ENCODE data around the gene IFNGR1. TPM values are rescaled to one million over a fixed set of nuclear protein-coding genes. Genes with fewer than 3 reads are reported as not detected.

IFNGR1 gene
- total RNA-seq, 2 donors from 2014 or later, result 23.7 to 30.2 TPM

GRCh38 chr6:137265561-137266308 is 46.5 kb upstream of the IFNGR1 start:
- H3K9me3 Mint-ChIP-seq, result no peaks in the 10 kb centered on the region
- Histone ChIP-seq H3K4me1 (ENCODE audit: control insufficient read depth, insufficient read depth, low read length) (no peaks in the 10 kb centered on the region), H3K27ac (ENCODE audit: low read depth, low read length) (no peak overlapping the region), H3K9ac (ENCODE audit: extremely low read depth, low read length, poor library complexity, severe bottlenecking) (no peak overlapping the region), H3K36me3 (ENCODE audit: control insufficient read depth, insufficient read depth, low read length) (no peaks in the 10 kb centered on the region), H3K9me3 (ENCODE audit: control insufficient read depth, low read length) (no peaks in the 10 kb centered on the region), H3K27me3 (ENCODE audit: control insufficient read depth, insufficient read depth, low read length, poor library complexity, severe bottlenecking) (no peaks in the 10 kb centered on the region), H3K4me3 (ENCODE audit: low read length) (no peak overlapping the region)
- WGBS, 2 experiments (ENCODE audit: insufficient coverage in 1 of 2, insufficient read length in 1 of 2), result 90 to 94% methylated on average over 2 to 7 of the region's 7 CpGs
- no peaks in the 10 kb centered on the region for H3K36me3 Mint-ChIP-seq (ENCODE audit: low read depth)
- H3K4me3 Mint-ChIP-seq, result no peak overlapping the region
- peaks cover 2% of the 10 kb centered on the region for H3K27me3 Mint-ChIP-seq (ENCODE audit: insufficient read depth)
- H3K27ac Mint-ChIP-seq, result no peak overlapping the region
- no peak for DNase-seq
- no peaks in the 10 kb centered on the region for H3K4me1 Mint-ChIP-seq
- TF ChIP-seq CTCF (conservative IDR thresholded peaks at IDR 0.05), result no peak

DNA sequence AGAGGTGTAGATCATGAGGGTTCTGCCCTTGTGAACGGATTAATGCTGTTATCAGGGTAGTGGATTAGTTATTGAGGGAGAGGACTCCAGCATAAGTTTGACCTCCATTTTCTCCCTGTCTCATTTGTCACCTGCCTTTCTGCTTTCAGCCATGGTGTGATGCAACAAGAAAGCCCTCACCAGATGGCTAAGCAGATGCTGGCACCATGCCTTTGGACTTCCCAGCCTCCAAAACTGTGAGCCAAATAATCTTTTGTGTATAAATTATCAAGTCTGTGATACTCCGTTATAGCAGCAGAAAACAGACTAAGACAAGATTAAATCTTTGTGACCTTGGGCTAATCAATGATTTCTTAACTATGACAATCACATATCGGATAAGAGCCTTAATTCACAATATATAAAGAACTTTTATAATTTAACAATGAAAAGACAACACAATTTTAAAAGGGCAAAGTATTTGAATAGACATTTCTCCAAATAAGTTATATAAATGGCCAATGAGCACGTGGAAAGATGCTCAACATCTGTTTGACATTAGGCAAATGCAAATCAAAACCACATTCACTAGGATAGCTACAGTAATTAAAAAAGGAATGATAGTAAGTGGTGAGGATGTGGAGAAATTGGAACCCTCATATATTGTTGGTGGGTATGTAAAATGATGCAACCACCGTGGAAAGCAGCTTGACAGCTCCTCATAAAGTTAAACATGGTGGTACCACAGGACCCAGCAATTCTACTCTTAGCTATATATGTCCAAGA is 45.3 kb upstream of the IFNGR1 start:
- H3K9me3 Mint-ChIP-seq, result no peaks in the 10 kb centered on the region
- TF ChIP-seq CTCF (conservative IDR thresholded peaks at IDR 0.05), result no peak
- H3K27me3 Mint-ChIP-seq (ENCODE audit: insufficient read depth), result peaks cover 2% of the 10 kb centered on the region

GRCh38 chr6:137261761-137262160 is 42.6 kb upstream of the IFNGR1 start:
- no peak overlapping the region for H3K27ac Mint-ChIP-seq
- Histone ChIP-seq H3K27ac (ENCODE audit: low read depth, low read length) (no peak overlapping the region), H3K36me3 (ENCODE audit: control insufficient read depth, insufficient read depth, low read length) (no peaks in the 10 kb centered on the region), H3K27me3 (ENCODE audit: control insufficient read depth, insufficient read depth, low read length, poor library complexity, severe bottlenecking) (no peaks in the 10 kb centered on the region), H3K9me3 (ENCODE audit: control insufficient read depth, low read length) (no peaks in the 10 kb centered on the region), H3K4me3 (ENCODE audit: low read length) (no peak overlapping the region), H3K4me1 (ENCODE audit: control insufficient read depth, insufficient read depth, low read length) (no peaks in the 10 kb centered on the region), H3K9ac (ENCODE audit: extremely low read depth, low read length, poor library complexity, severe bottlenecking) (no peak overlapping the region)
- DNase-seq, result no peak
- H3K4me3 Mint-ChIP-seq, result no peak overlapping the region
- H3K4me1 Mint-ChIP-seq, result no peaks in the 10 kb centered on the region
- TF ChIP-seq CTCF (conservative IDR thresholded peaks at IDR 0.05), result no peak
- H3K9me3 Mint-ChIP-seq, result peaks cover 2% of the 10 kb centered on the region
- no peaks in the 10 kb centered on the region for H3K36me3 Mint-ChIP-seq (ENCODE audit: low read depth)
- H3K27me3 Mint-ChIP-seq (ENCODE audit: insufficient read depth), result peaks cover 2% of the 10 kb centered on the region

More for the DNA sequence above, 45.3 kb upstream of the IFNGR1 start:
- H3K4me3 ChIP-seq (ENCODE audit: low read length), result no peak overlapping the region
- no peaks in the 10 kb centered on the region for H3K9me3 ChIP-seq (ENCODE audit: control insufficient read depth, low read length)
- Mint-ChIP-seq H3K27ac (no peak overlapping the region), H3K4me3 (no peak overlapping the region), H3K4me1 (no peaks in the 10 kb centered on the region), H3K36me3 (ENCODE audit: low read depth) (no peaks in the 10 kb centered on the region)
- no peaks in the 10 kb centered on the region for H3K27me3 ChIP-seq (ENCODE audit: control insufficient read depth, insufficient read depth, low read length, poor library complexity, severe bottlenecking)
- H3K4me1 ChIP-seq (ENCODE audit: control insufficient read depth, insufficient read depth, low read length), result no peaks in the 10 kb centered on the region
- DNase-seq, result no peak
- H3K27ac ChIP-seq (ENCODE audit: low read depth, low read length), result no peak overlapping the region
- no peak overlapping the region for H3K9ac ChIP-seq (ENCODE audit: extremely low read depth, low read length, poor library complexity, severe bottlenecking)
- WGBS, 2 experiments (ENCODE audit: insufficient coverage in 1 of 2, insufficient read length in 1 of 2), result 77% methylated on average over 5 of the region's 5 CpGs; no CpG with 5 or more reads in 1 of the 2 experiments
- H3K36me3 ChIP-seq (ENCODE audit: control insufficient read depth, insufficient read depth, low read length), result no peaks in the 10 kb centered on the region
